Measurements from ENCODE around the gene SMC6. TPM values are rescaled to one million over a fixed set of nuclear protein-coding genes. Genes with fewer than 3 reads are reported as not detected.

The SMC6 gene
- polyA plus RNA-seq, 1 donor (not counting 4 experiments of a cell fraction or from before 2014, with no cell fraction given), result 24.4 TPM

DNA sequence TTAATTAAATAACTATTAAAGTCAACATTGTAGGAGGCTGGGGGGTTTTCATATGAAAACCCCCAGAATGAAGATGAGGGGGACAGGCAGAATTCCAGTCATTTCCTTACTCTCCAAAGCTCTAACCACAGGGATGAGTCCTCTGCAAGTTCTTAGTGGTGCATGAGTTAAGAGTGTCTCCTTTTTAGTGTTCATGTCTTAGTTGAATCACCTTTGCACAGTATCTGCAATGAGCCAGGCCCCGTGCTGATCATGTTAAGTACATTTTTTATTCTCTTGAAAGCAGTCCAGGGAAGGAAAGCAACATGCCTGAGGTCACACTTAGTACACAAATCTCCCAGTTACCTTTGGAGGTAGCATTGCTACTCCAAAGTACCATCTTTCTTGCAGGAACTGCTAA lies 36.9 kb upstream of the SMC6 start:
- dilution Hi-C loops (cut with MboI; ENCODE audit: extremely low pct_ligation_motif_present, low sequenced_read_pairs), result no loop called here
- TF ChIP-seq CTCF (optimal IDR thresholded peaks at IDR 0.05 in 1 of 3, IDR thresholded peaks at IDR 0.05 in 1 of 3, conservative IDR thresholded peaks at IDR 0.05 in 1 of 3; ENCODE audit: extremely low read depth in 1 of 3, insufficient read depth in 2 of 3, low read length in 3 of 3) (no peak), EZH2 (IDR thresholded peaks at IDR 0.05; ENCODE audit: low read length) (no peak)
- Histone ChIP-seq H3K9ac (ENCODE audit: control insufficient read depth, extremely low read depth, insufficient read depth, low read length) (no peak overlapping the region), H3K9me1 (ENCODE audit: control insufficient read depth, extremely low read depth, insufficient read depth, low read length) (no peaks in the 10 kb centered on the region), H4K20me1 (ENCODE audit: control insufficient read depth, extremely low read depth, insufficient read depth, low read length) (no peaks in the 10 kb centered on the region), H3K4me2 (ENCODE audit: control insufficient read depth, extremely low read depth, insufficient read depth, low read depth, low read length) (no peak overlapping the region), H3K27ac (ENCODE audit: control insufficient read depth, insufficient read depth, low read length) (no peak overlapping the region), H3K9me3 (ENCODE audit: control insufficient read depth, low read depth, low read length) (no peaks in the 10 kb centered on the region), H3K4me1 (ENCODE audit: control insufficient read depth, extremely low read depth, insufficient read depth, low read length) (no peaks in the 10 kb centered on the region), H3K27me3 (ENCODE audit: control insufficient read depth, extremely low read depth, insufficient read depth, low read length) (no peaks in the 10 kb centered on the region), H3K79me2 (ENCODE audit: control insufficient read depth, insufficient read depth, low read length) (no peaks in the 10 kb centered on the region), H2AFZ (ENCODE audit: control insufficient read depth, low read length) (no peak overlapping the region), H3K36me3 (ENCODE audit: control insufficient read depth in 2 of 2, extremely low read depth in 1 of 2, insufficient read depth in 2 of 2, low read length in 2 of 2) (no peaks in the 10 kb centered on the region), H3K4me3 (ENCODE audit: control insufficient read depth in 2 of 3, extremely low read depth in 1 of 3, insufficient read depth in 2 of 3, low read depth in 1 of 3, low read length in 3 of 3) (no peak overlapping the region)
- no peak for DNase-seq (ENCODE audit: low read depth, low spot score)
- FAIRE-seq, result no peak

- no peak for FAIRE-seq
- DNase-seq (ENCODE audit: low read depth, low spot score), result no peak
- Histone ChIP-seq H4K20me1 (ENCODE audit: control insufficient read depth, extremely low read depth, insufficient read depth, low read length) (no peaks in the 10 kb centered on the region), H3K27me3 (ENCODE audit: control insufficient read depth, extremely low read depth, insufficient read depth, low read length) (no peaks in the 10 kb centered on the region), H3K27ac (ENCODE audit: control insufficient read depth, insufficient read depth, low read length) (no peak overlapping the region), H3K4me1 (ENCODE audit: control insufficient read depth, extremely low read depth, insufficient read depth, low read length) (no peaks in the 10 kb centered on the region), H3K36me3 (ENCODE audit: control insufficient read depth in 2 of 2, extremely low read depth in 1 of 2, insufficient read depth in 2 of 2, low read length in 2 of 2) (no peaks in the 10 kb centered on the region), H3K79me2 (ENCODE audit: control insufficient read depth, insufficient read depth, low read length) (no peaks in the 10 kb centered on the region), H3K9me3 (ENCODE audit: control insufficient read depth, low read depth, low read length) (no peaks in the 10 kb centered on the region), H3K9ac (ENCODE audit: control insufficient read depth, extremely low read depth, insufficient read depth, low read length) (no peak overlapping the region), H2AFZ (ENCODE audit: control insufficient read depth, low read length) (no peak overlapping the region), H3K9me1 (ENCODE audit: control insufficient read depth, extremely low read depth, insufficient read depth, low read length) (no peaks in the 10 kb centered on the region), H3K4me2 (ENCODE audit: control insufficient read depth, extremely low read depth, insufficient read depth, low read depth, low read length) (no peak overlapping the region), H3K4me3 (ENCODE audit: control insufficient read depth in 2 of 3, extremely low read depth in 1 of 3, insufficient read depth in 2 of 3, low read depth in 1 of 3, low read length in 3 of 3) (no peak overlapping the region)
- TF ChIP-seq CTCF (optimal IDR thresholded peaks at IDR 0.05 in 1 of 3, IDR thresholded peaks at IDR 0.05 in 1 of 3, conservative IDR thresholded peaks at IDR 0.05 in 1 of 3; ENCODE audit: extremely low read depth in 1 of 3, insufficient read depth in 2 of 3, low read length in 3 of 3), result no peak
- TF ChIP-seq EZH2 (IDR thresholded peaks at IDR 0.05; ENCODE audit: low read length), result no peak
- dilution Hi-C loops (cut with MboI; ENCODE audit: extremely low pct_ligation_motif_present, low sequenced_read_pairs), result no loop called here
These were observed 35.2 kb upstream of the SMC6 start for GRCh38 chr2:17788773-17789172.
